SK-N-SH (cell line): ENCODE results near the gene XIRP2.

ENCODE experiments used
- CTCF ChIP-seq: fragments of 200-600 bp; sonication (generic); IDR thresholded peaks from 2 replicates; pipeline ENCODE4 v1.6.1; 2017; ENCODE audit warnings: antibody characterized with exemption, mild to moderate bottlenecking, moderate library complexity
- GABPA ChIP-seq: IDR thresholded peaks from 2 replicates; pipeline ENCODE4 v1.4.0; 2012; ENCODE audit warnings: low read depth, mild to moderate bottlenecking
- GATA2 ChIP-seq: sonication (generic); formaldehyde crosslinking; IDR thresholded peaks from 2 replicates; pipeline ENCODE4 v1.5.0; 2020; ENCODE audit warnings: mild to moderate bottlenecking, missing genetic modification reagents
- MAX ChIP-seq: IDR thresholded peaks from 2 replicates; pipeline ENCODE4 v1.4.0; 2012; ENCODE audit warnings: low read depth
- NRF1 ChIP-seq: IDR thresholded peaks from 2 replicates; pipeline ENCODE4 v1.6.1; 2012; ENCODE audit warnings: low read depth, mild to moderate bottlenecking, low read length
- SIN3A ChIP-seq: IDR thresholded peaks from 2 replicates; pipeline ENCODE4 v1.6.1; 2012; ENCODE audit warnings: low read depth, mild to moderate bottlenecking, low read length, moderate library complexity, borderline replicate concordance
- SMC3 ChIP-seq: IDR thresholded peaks from 2 replicates; pipeline ENCODE4 v1.6.1; 2012; ENCODE audit warnings: low read depth, low read length, improper control_type of control experiment

- no peak for TF ChIP-seq CTCF
- TF ChIP-seq SIN3A: no peak
- TF ChIP-seq GABPA: no peak
- TF ChIP-seq MAX: no peak
- TF ChIP-seq GATA2 (CRISPR knock-in tag): no peak
- no peak for TF ChIP-seq SMC3
- no peak for TF ChIP-seq NRF1
These were observed 294.1 kb downstream of the XIRP2 start for GRCh38 chr2:167182403-167182802.
